Spinal cord (tissue), 10 donors: Measurements from ENCODE around the gene CYB5RL. TPM values are rescaled to one million over a fixed set of nuclear protein-coding genes. Genes with fewer than 3 reads are reported as not detected.
"Not testable (repeated sequence)": the region's sequence is repeated elsewhere in the genome, so short reads cannot be mapped to it uniquely, and the experiment has no call there.

Source experiments
- DNase-seq, 6 donors: peaks; one replicate each; pipeline versions ENCODE4 v3.0.0 to v3.0.0-alpha.2; 2013 to 2015; ENCODE audit warnings: low spot score in 6 of 6, low read depth in 4 of 6
- H3K27ac ChIP-seq: one replicate; pipeline ENCODE4 v1.5.1; 2013; ENCODE audit warnings: low read depth, low read length, control low read depth
- H3K27me3 ChIP-seq: one replicate; pipeline ENCODE4 v1.6.1; 2013; ENCODE audit warnings: low read length; ENCODE audit not compliant: control insufficient read depth, insufficient read depth
- H3K36me3 ChIP-seq: one replicate; pipeline ENCODE4 v1.6.1; 2013; ENCODE audit warnings: low read length; ENCODE audit not compliant: control insufficient read depth, insufficient read depth
- H3K4me1 ChIP-seq: one replicate; pipeline ENCODE4 v1.6.1; 2013; ENCODE audit warnings: low read length; ENCODE audit not compliant: control insufficient read depth, insufficient read depth
- H3K4me3 ChIP-seq: one replicate; pipeline ENCODE4 v1.5.1; 2013; ENCODE audit warnings: low read depth, low read length, control low read depth
- H3K9me3 ChIP-seq: one replicate; pipeline ENCODE4 v1.6.1; 2013; ENCODE audit warnings: low read length; ENCODE audit not compliant: control insufficient read depth, insufficient read depth
- WGBS: methylation state at CpG from one replicate; pipeline ENCODE4 v1.1.5; 2013; ENCODE audit warnings: missing lambda C conversion rate; ENCODE audit not compliant: insufficient coverage; 5-methylcytosine and 5-hydroxymethylcytosine counted together
- polyA plus RNA-seq, 2 donors: library from polyadenylated mRNA; unstranded; fragments of 120-200 nt; gene quantifications; one replicate each; pipeline ENCODE4 v1.2.1, GENCODE V29; 2013; ENCODE audit not compliant: insufficient read length in 2 of 2
- total RNA-seq, 2 donors: library from RNA; depleted of rRNA in 1 of 2; stranded (reverse); fragments of 120-200 nt in 1 of 2; fragments of >200 nt in 1 of 2; gene quantifications; one replicate each; pipeline versions ENCODE4 v1.2.3 to v1.2.4, GENCODE V29; 2013 to 2014
- donor health status: healthy.

Gene CYB5RL
- total and polyA plus RNA-seq, 4 donors, result 4.6 to 8.6 (median 5.5) TPM

- H3K27me3 ChIP-seq, H3K4me3 ChIP-seq, H3K27ac ChIP-seq, H3K4me1 ChIP-seq, DNase-seq, H3K36me3 ChIP-seq, H3K9me3 ChIP-seq: not testable (repeated sequence)
- 94% methylated on average over 6 of the region's 8 CpGs for WGBS
Measured at GRCh38 chr1:54166357-54166756, 33.5 kb downstream of the CYB5RL start.

- H3K27ac ChIP-seq, result no peak overlapping the region
- no peak for DNase-seq
- no peaks in the 10 kb centered on the region for H3K9me3 ChIP-seq
- no peaks in the 10 kb centered on the region for H3K36me3 ChIP-seq
- 93% methylated on average over 15 of the region's 15 CpGs for WGBS
- H3K27me3 ChIP-seq, result no peaks in the 10 kb centered on the region
- H3K4me3 ChIP-seq, result no peak overlapping the region
- H3K4me1 ChIP-seq, result no peaks in the 10 kb centered on the region
Measured at GRCh38 chr1:54165146-54165545, 34.7 kb downstream of the CYB5RL start.

GRCh38 chr1:54163573-54163972 lies 36.3 kb downstream of the CYB5RL start:
- Histone ChIP-seq H3K36me3 (no peaks in the 10 kb centered on the region), H3K4me3 (no peak overlapping the region), H3K9me3 (no peaks in the 10 kb centered on the region), H3K4me1 (no peaks in the 10 kb centered on the region), H3K27me3 (no peaks in the 10 kb centered on the region), H3K27ac (no peak overlapping the region)
- WGBS, result 84% methylated on average over 4 of the region's 5 CpGs
- DNase-seq, result no peak

GRCh38 chr1:54163051-54163450 lies 36.8 kb downstream of the CYB5RL start:
- WGBS, result 90% methylated on average over 2 of the region's 3 CpGs
- Histone ChIP-seq H3K36me3 (no peaks in the 10 kb centered on the region), H3K9me3 (no peaks in the 10 kb centered on the region), H3K4me1 (no peaks in the 10 kb centered on the region), H3K27ac (no peak overlapping the region), H3K4me3 (no peak overlapping the region), H3K27me3 (no peaks in the 10 kb centered on the region)
- no peak for DNase-seq

GRCh38 chr1:54161495-54162168 lies 38.2 kb downstream of the CYB5RL start:
- WGBS, result 80% methylated on average over 5 of the region's 6 CpGs
- Histone ChIP-seq H3K4me1 (no peaks in the 10 kb centered on the region), H3K27ac (no peak overlapping the region), H3K36me3 (no peaks in the 10 kb centered on the region), H3K4me3 (no peak overlapping the region), H3K9me3 (no peaks in the 10 kb centered on the region), H3K27me3 (no peaks in the 10 kb centered on the region)
- no peak for DNase-seq

- DNase-seq, result no peak
- no peak overlapping the region for H3K4me3 ChIP-seq
- H3K4me1 ChIP-seq, result no peaks in the 10 kb centered on the region
- no peaks in the 10 kb centered on the region for H3K36me3 ChIP-seq
- no peaks in the 10 kb centered on the region for H3K9me3 ChIP-seq
- 81% methylated on average over 2 of the region's 3 CpGs for WGBS
- H3K27me3 ChIP-seq, result no peaks in the 10 kb centered on the region
- H3K27ac ChIP-seq, result no peak overlapping the region
Measured at GRCh38 chr1:54160351-54160750, 39.5 kb downstream of the CYB5RL start.

GRCh38 chr1:54159733-54160316 lies 40.0 kb downstream of the CYB5RL start:
- no peak overlapping the region for H3K4me3 ChIP-seq
- H3K36me3 ChIP-seq, result no peaks in the 10 kb centered on the region
- H3K9me3 ChIP-seq, result no peaks in the 10 kb centered on the region
- no peaks in the 10 kb centered on the region for H3K4me1 ChIP-seq
- no peak overlapping the region for H3K27ac ChIP-seq
- WGBS, result 100% methylated on average over 2 of the region's 4 CpGs
- no peaks in the 10 kb centered on the region for H3K27me3 ChIP-seq
- DNase-seq, result no peak

GRCh38 chr1:54158071-54158470 lies 41.8 kb downstream of the CYB5RL start:
- 81% methylated on average over 3 of the region's 3 CpGs for WGBS
- no peaks in the 10 kb centered on the region for H3K36me3 ChIP-seq
- H3K27me3 ChIP-seq, result no peaks in the 10 kb centered on the region
- H3K4me3 ChIP-seq, result no peak overlapping the region
- H3K27ac ChIP-seq, result no peak overlapping the region
- no peaks in the 10 kb centered on the region for H3K9me3 ChIP-seq
- peaks cover 8% of the 10 kb centered on the region for H3K4me1 ChIP-seq
- no peak for DNase-seq

GRCh38 chr1:54157401-54157800 lies 42.4 kb downstream of the CYB5RL start:
- no peak for DNase-seq
- no peaks in the 10 kb centered on the region for H3K36me3 ChIP-seq
- no peaks in the 10 kb centered on the region for H3K27me3 ChIP-seq
- WGBS, result 85% methylated on average over 4 of the region's 6 CpGs
- H3K4me3 ChIP-seq, result no peak overlapping the region
- H3K27ac ChIP-seq, result no peak overlapping the region
- no peaks in the 10 kb centered on the region for H3K9me3 ChIP-seq
- H3K4me1 ChIP-seq, result peaks cover 8% of the 10 kb centered on the region

GRCh38 chr1:54156986-54157385 lies 42.8 kb downstream of the CYB5RL start:
- DNase-seq, result no peak
- 97% methylated on average over 7 of the region's 7 CpGs for WGBS
- Histone ChIP-seq H3K4me1 (peaks cover 8% of the 10 kb centered on the region), H3K27me3 (no peaks in the 10 kb centered on the region), H3K9me3 (no peaks in the 10 kb centered on the region), H3K36me3 (no peaks in the 10 kb centered on the region), H3K4me3 (no peak overlapping the region), H3K27ac (no peak overlapping the region)
